Body of pancreas (tissue), 4 donors: ENCODE measurements around the gene GNG12. TPM values are rescaled to one million over a fixed set of nuclear protein-coding genes. Genes with fewer than 3 reads are reported as not detected.

Experiments
- ATAC-seq: fragments of 150-250 bp; one replicate; pipeline ENCODE4 v1.9.1; 2016
- DNase-seq, 4 donors: peaks; one replicate each; pipeline ENCODE4 v3.0.0-alpha.2; 2019
- H3K27ac ChIP-seq, 4 donors: fragments of 200-600 bp; sonication (generic); 1 replicate in 3 of 4; 2 replicates in 1 of 4; pipeline versions ENCODE4 v1.5.1 to v1.6.1; 2016 to 2019; ENCODE audit warnings: mild to moderate bottlenecking in 1 of 4, mixed read lengths in 1 of 4, moderate library complexity in 1 of 4
- H3K27me3 ChIP-seq, 2 donors: fragments of 200-600 bp; sonication (generic); one replicate each; pipeline ENCODE4 v1.6.0; 2016; ENCODE audit warnings: mild to moderate bottlenecking in 1 of 2
- H3K36me3 ChIP-seq, 2 donors: fragments of 200-600 bp; sonication (generic); replicated peaks in 1 of 2; 2 replicates each; pipeline ENCODE4 v1.5.1; 2016; ENCODE audit warnings: low read depth in 2 of 2; ENCODE audit not compliant: insufficient read depth in 1 of 2
- H3K4me1 ChIP-seq: fragments of 200-600 bp; sonication (generic); one replicate; pipeline ENCODE4 v1.6.0; 2016
- H3K4me3 ChIP-seq, 2 donors: fragments of 200-600 bp; sonication (generic); 1 replicate in 1 of 2; 2 replicates in 1 of 2; pipeline ENCODE4 v1.5.1; 2016 to 2019
- H3K9me3 ChIP-seq, 3 donors: fragments of 200-600 bp; sonication (generic); 1 replicate in 2 of 3; 2 replicates in 1 of 3; pipeline ENCODE4 v1.5.1; 2016
- CTCF ChIP-seq, 7 experiments: fragments of 450-650 bp in 4 of 7; fragments of 200-600 bp in 3 of 7; sonication (generic) in 3 of 7; IDR thresholded peaks; one replicate each; pipeline ENCODE4 v1.5.1; 2016 to 2019; ENCODE audit warnings: antibody characterized with exemption in 7 of 7
- POLR2A ChIP-seq, 3 donors: fragments of 450-650 bp; IDR thresholded peaks; one replicate each; pipeline ENCODE4 v1.6.1; 2016; ENCODE audit warnings: antibody characterized with exemption in 3 of 3, mild to moderate bottlenecking in 2 of 3
- WGBS, 2 donors: methylation state at CpG; one replicate each; pipeline ENCODE4 v1.1.5; 2017; 5-methylcytosine and 5-hydroxymethylcytosine counted together
- intact Hi-C: fragments of 100-400 bp; cut with DNase I; formaldehyde crosslinking; loops from one replicate; pipeline ENCODE4 v1.15.1; 2023
- total RNA-seq, 2 donors: library from RNA; depleted of rRNA; stranded (reverse); fragments of >200 nt; gene quantifications; one replicate each; pipeline ENCODE4 v1.1.0, GENCODE V29; 2016

GNG12 gene
- total RNA-seq, 2 donors from 2014 or later, result 26.4 to 42.3 TPM

GRCh38 chr1:67785847-67786753 lies 47.2 kb downstream of the GNG12 start:
- Histone ChIP-seq H3K36me3 (no peaks in the 10 kb centered on the region), H3K4me3 (no peak overlapping the region), H3K9me3 (no peaks in the 10 kb centered on the region), H3K27me3 (no peaks in the 10 kb centered on the region), H3K4me1 (no peaks in the 10 kb centered on the region), H3K27ac (no peak overlapping the region)
- ATAC-seq, result no peak
- TF ChIP-seq CTCF (IDR thresholded peaks at IDR 0.05) (no peak), POLR2A (IDR thresholded peaks at IDR 0.05) (no peak)
- intact Hi-C loops, result no loop called here
- WGBS, 2 donors, result 81 to 89% methylated on average over 4 of the region's 4 CpGs
- DNase-seq, result no peak

GRCh38 chr1:67784545-67785186 lies 48.6 kb downstream of the GNG12 start:
- Histone ChIP-seq H3K36me3 (no peaks in the 10 kb centered on the region), H3K4me1 (no peaks in the 10 kb centered on the region), H3K27me3 (no peaks in the 10 kb centered on the region), H3K27ac (no peak overlapping the region), H3K4me3 (no peak overlapping the region), H3K9me3 (no peaks in the 10 kb centered on the region)
- DNase-seq (no peak), ATAC-seq (no peak)
- no peak for TF ChIP-seq POLR2A (IDR thresholded peaks at IDR 0.05)
- no peak for TF ChIP-seq CTCF (IDR thresholded peaks at IDR 0.05)
- intact Hi-C loops, result no loop called here
- 90 to 91% methylated on average over 6 of the region's 6 CpGs for WGBS, 2 donors

GRCh38 chr1:67780637-67781036 lies 52.6 kb downstream of the GNG12 start:
- no peaks in the 10 kb centered on the region for H3K36me3 ChIP-seq
- DNase-seq, result no peak
- TF ChIP-seq CTCF (IDR thresholded peaks at IDR 0.05) (no peak), POLR2A (IDR thresholded peaks at IDR 0.05) (no peak)
- H3K9me3 ChIP-seq, result no peaks in the 10 kb centered on the region
- H3K4me3 ChIP-seq, result no peak overlapping the region
- no peaks in the 10 kb centered on the region for H3K27me3 ChIP-seq
- 91 to 98% methylated on average over 2 of the region's 2 CpGs for WGBS, 2 donors
- H3K4me1 ChIP-seq, result no peaks in the 10 kb centered on the region
- intact Hi-C loops, result no loop called here
- no peak overlapping the region for H3K27ac ChIP-seq
- no peak for ATAC-seq

GRCh38 chr1:67777440-67777839 lies 55.8 kb downstream of the GNG12 start:
- 79 to 87% methylated on average over 4 of the region's 4 CpGs for WGBS, 2 donors
- TF ChIP-seq POLR2A (IDR thresholded peaks at IDR 0.05) (no peak), CTCF (IDR thresholded peaks at IDR 0.05) (no peak)
- Histone ChIP-seq H3K27ac (no peak overlapping the region), H3K27me3 (no peaks in the 10 kb centered on the region), H3K36me3 (no peaks in the 10 kb centered on the region), H3K4me3 (no peak overlapping the region), H3K9me3 (no peaks in the 10 kb centered on the region), H3K4me1 (no peaks in the 10 kb centered on the region)
- no peak for ATAC-seq
- no peak for DNase-seq
- intact Hi-C loops, result no loop called here
